HepG2 (cell line): ENCODE results near the gene PRKN. TPM values are rescaled to one million over a fixed set of nuclear protein-coding genes. Genes with fewer than 3 reads are reported as not detected.

Source experiments
- ATAC-seq: fragments of 200-7000 bp; cut with Tn5 transposase; 3 replicates; pipeline ENCODE4 v1.9.1; 2020; ENCODE audit warnings: mild to moderate bottlenecking, moderate library complexity
- BruUV-seq: library from RNA; stranded (reverse); fragments of 400-500 nt; replicated peaks from 2 replicates; lab custom pipeline; 2021; lab: Mats Ljungman, UMichigan
- CTCF ChIA-PET: fragments of 300-600 bp; formaldehyde crosslinking; extraction: SDS; loops from one replicate; lab custom pipeline; 2021; ENCODE audit warnings: low total read pairs, inconsistent platforms, low intra/inter-chr PET ratio; lab: Yijun Ruan, JAX
- POLR2A ChIA-PET: fragments of 350-600 bp; sonication (Branson Sonifier 250); formaldehyde crosslinking; loops from one replicate; lab custom pipeline; 2020; ENCODE audit warnings: antibody characterized with exemption, inconsistent platforms; lab: Yijun Ruan, JAX
- DNase-seq: peaks from one replicate; pipeline ENCODE4 v3.0.0-alpha.2; 2015; ENCODE audit warnings: low spot score
- FAIRE-seq: peaks from 3 replicates; lab custom pipeline; 2011; peaks lifted over from hg19 to GRCh38; lab: Jason Lieb, UNC
- H2AFZ ChIP-seq: one replicate; pipeline ENCODE4 v1.6.1; 2011; ENCODE audit warnings: low read length, inconsistent platforms
- H3K27ac ChIP-seq: fragments of 300-600 bp; 3 replicates; pipeline ENCODE4 v1.8.0; 2011; ENCODE audit warnings: mixed run types, mild to moderate bottlenecking, mixed read lengths, low read length, inconsistent platforms; ENCODE audit not compliant: insufficient read depth; ENCODE audit errors: extremely low read length
- H3K27me3 ChIP-seq, 2 experiments: fragments of 200-600 bp in 1 of 2; 2 replicates in 1 of 2; 3 replicates in 1 of 2; pipeline versions ENCODE4 v1.6.0 to v1.8.0; 2011; ENCODE audit warnings: low read length in 2 of 2, mild to moderate bottlenecking in 2 of 2, moderate library complexity in 2 of 2, inconsistent platforms in 1 of 2; ENCODE audit not compliant: insufficient read depth in 2 of 2, control insufficient read depth in 1 of 2
- H3K36me3 ChIP-seq, 2 experiments: fragments of 200-600 bp in 1 of 2; replicated peaks in 1 of 2; 2 replicates in 1 of 2; 3 replicates in 1 of 2; pipeline versions ENCODE4 v1.5.1 to v1.8.0; 2011; ENCODE audit warnings: low read length in 2 of 2, inconsistent platforms in 1 of 2; ENCODE audit not compliant: insufficient read depth in 2 of 2, control insufficient read depth in 1 of 2
- H3K4me1 ChIP-seq: 2 replicates; pipeline ENCODE4 v1.5.1; 2012; ENCODE audit warnings: low read length, inconsistent platforms; ENCODE audit not compliant: insufficient read depth
- H3K4me2 ChIP-seq: 2 replicates; pipeline ENCODE4 v1.6.0; 2011; ENCODE audit warnings: low read depth, low read length, inconsistent platforms
- H3K4me3 ChIP-seq, 3 experiments: fragments of 200-600 bp in 1 of 3; sonication (generic), shearing (Covaris generic) in 1 of 3; replicated peaks in 1 of 3; 2 replicates each; pipeline ENCODE4 v1.5.1; 2011 to 2016; ENCODE audit warnings: low read length in 3 of 3, inconsistent platforms in 2 of 3, low read depth in 2 of 3, mild to moderate bottlenecking in 2 of 3, control low read depth in 1 of 3, mixed read lengths in 1 of 3; ENCODE audit not compliant: insufficient read depth in 1 of 3
- H3K79me2 ChIP-seq: one replicate; pipeline ENCODE4 v1.6.1; 2011; ENCODE audit warnings: low read length, inconsistent platforms; ENCODE audit not compliant: insufficient read depth
- H3K9ac ChIP-seq: 2 replicates; pipeline ENCODE4 v1.6.0; 2011; ENCODE audit warnings: mild to moderate bottlenecking, low read depth, low read length, inconsistent platforms; ENCODE audit not compliant: insufficient read depth
- H3K9me3 ChIP-seq: 2 replicates; pipeline ENCODE4 v1.5.1; 2012; ENCODE audit warnings: mild to moderate bottlenecking, low read length
- H4K20me1 ChIP-seq: 2 replicates; pipeline ENCODE4 v1.6.0; 2011; ENCODE audit warnings: inconsistent platforms, mild to moderate bottlenecking, low read length, moderate library complexity; ENCODE audit not compliant: insufficient read depth
- ASH2L ChIP-seq: fragments of 300-600, 200-600 bp; sonication (generic); IDR thresholded peaks from 2 replicates; pipeline ENCODE4 v1.7.0; 2017; ENCODE audit warnings: low read depth, mild to moderate bottlenecking, moderate library complexity, mixed read lengths, low read length; ENCODE audit not compliant: insufficient read length
- CAMTA2 ChIP-seq: sonication (generic); formaldehyde crosslinking; IDR thresholded peaks from 2 replicates; pipeline ENCODE4 v1.4.0; 2020; ENCODE audit warnings: mild to moderate bottlenecking, missing genetic modification reagents, borderline replicate concordance
- CC2D1A ChIP-seq: sonication (generic); formaldehyde crosslinking; IDR thresholded peaks from 2 replicates; pipeline ENCODE4 v1.8.1; 2023; ENCODE audit warnings: mild to moderate bottlenecking, missing genetic modification reagents
- CTCF ChIP-seq: sonication (generic); formaldehyde crosslinking; IDR thresholded peaks from 2 replicates; pipeline ENCODE4 v1.5.0; 2020; ENCODE audit warnings: mild to moderate bottlenecking, missing genetic modification reagents, moderate library complexity
- DNMT1 ChIP-seq: sonication (generic); formaldehyde crosslinking; IDR thresholded peaks from 2 replicates; pipeline ENCODE4 v1.5.1; 2020; ENCODE audit warnings: mild to moderate bottlenecking, missing genetic modification reagents
- IRX3 ChIP-seq: sonication (generic); formaldehyde crosslinking; IDR thresholded peaks from 2 replicates; pipeline ENCODE4 v1.8.1; 2023; ENCODE audit warnings: mild to moderate bottlenecking, low read depth, missing genetic modification reagents, borderline replicate concordance
- LBX2 ChIP-seq: sonication (generic); formaldehyde crosslinking; IDR thresholded peaks from 2 replicates; pipeline ENCODE4 v1.5.0; 2020; ENCODE audit warnings: missing genetic modification reagents, mild to moderate bottlenecking, borderline replicate concordance
- RAD21 ChIP-seq: fragments of 450-650 bp; formaldehyde crosslinking; IDR thresholded peaks from 2 replicates; pipeline ENCODE4 v1.5.0; 2020; ENCODE audit warnings: mild to moderate bottlenecking
- RFXANK ChIP-seq: IDR thresholded peaks from 2 replicates; pipeline ENCODE4 v1.6.1; 2016
- SMC3 ChIP-seq: IDR thresholded peaks from 2 replicates; pipeline ENCODE4 v1.6.1; 2011; ENCODE audit warnings: low read length, improper control_type of control experiment
- STAG1 ChIP-seq: sonication (generic); formaldehyde crosslinking; IDR thresholded peaks from 2 replicates; pipeline ENCODE4 v1.4.0; 2020; ENCODE audit warnings: missing genetic modification reagents
- TSC22D2 ChIP-seq: sonication (generic); formaldehyde crosslinking; IDR thresholded peaks from 2 replicates; pipeline ENCODE4 v1.5.1; 2020; ENCODE audit warnings: missing genetic modification reagents, mild to moderate bottlenecking, borderline replicate concordance
- ZNF44 ChIP-seq: sonication (generic); formaldehyde crosslinking; IDR thresholded peaks from 2 replicates; pipeline ENCODE4 v1.5.1; 2020; ENCODE audit warnings: mild to moderate bottlenecking, missing genetic modification reagents
- ZNF460 ChIP-seq: sonication (generic); formaldehyde crosslinking; IDR thresholded peaks from 2 replicates; pipeline ENCODE4 v1.5.1; 2020; ENCODE audit warnings: missing genetic modification reagents, mild to moderate bottlenecking, borderline replicate concordance
- ZNF501 ChIP-seq: sonication (generic); formaldehyde crosslinking; IDR thresholded peaks from 2 replicates; pipeline ENCODE4 v1.5.1; 2020; ENCODE audit warnings: mild to moderate bottlenecking, moderate library complexity, missing genetic modification reagents
- ZNF552 ChIP-seq: sonication (generic); formaldehyde crosslinking; IDR thresholded peaks from 2 replicates; pipeline ENCODE4 v1.9.0; 2022; ENCODE audit warnings: missing genetic modification reagents, mild to moderate bottlenecking, borderline replicate concordance
- WGBS: methylation state at CpG from one replicate; pipeline ENCODE4 v1.1.6; 2017; ENCODE audit warnings: low lambda C conversion rate; 5-methylcytosine and 5-hydroxymethylcytosine counted together
- in situ Hi-C: cut with HindIII; loops from 2 replicates; pipeline ENCODE4 v1.10.0; 2017; ENCODE audit warnings: low pct_unique_long_range_greater_than_20kb; ENCODE audit not compliant: extremely low pct_ligation_motif_present
- intact Hi-C: fragments of 100-400 bp; cut with micrococcal nuclease; formaldehyde crosslinking; loops from one replicate; pipeline ENCODE4 v1.10.0; 2022; ENCODE audit not compliant: unreplicated experiment
- polyA plus RNA-seq, 8 experiments: library from polyadenylated mRNA; depleted of rRNA in 3 of 8; stranded (reverse) in 7 of 8; unstranded in 1 of 8; fragments of >200 nt; fragmentation: Illumina TruSeq in 4 of 8; extraction: Trizol in 4 of 8; gene quantifications; 2 replicates each; pipeline versions ENCODE4 v1.2.1 to v1.2.3, GENCODE V29; 2011 to 2016; ENCODE audit warnings: low read depth in 4 of 8, missing spikeins in 1 of 8, mixed read lengths in 1 of 8; ENCODE audit not compliant: insufficient read depth in 1 of 8
- total RNA-seq, 5 experiments: library from RNA; depleted of rRNA; stranded (reverse); fragments of >200 nt; fragmentation: Illumina TruSeq; extraction: Trizol; gene quantifications; 2 replicates each; pipeline ENCODE4 v1.2.3, GENCODE V29; 2016; ENCODE audit warnings: low read depth in 1 of 5

The PRKN gene
- total and polyA plus RNA-seq, 2 of the 13 experiments (the other 11 are each of a cell fraction or from before 2014, with no cell fraction given), result 0.31 to 0.44 TPM

- Histone ChIP-seq H3K36me3 (no peaks in the 10 kb centered on the region), H3K9me3 (peaks cover 11% of the 10 kb centered on the region; the same call in 1 of the 2 replicates), H3K27ac (no peak overlapping the region), H3K79me2 (no peaks in the 10 kb centered on the region), H3K4me1 (no peaks in the 10 kb centered on the region), H3K9ac (no peak overlapping the region)
- CTCF ChIA-PET, result no interaction called here
- intact Hi-C loops, result loop anchor here (2.0 kb wide), 1 partner anchor 294 kb away; no protein-coding TSS in a partner anchor
- BruUV-seq, result no TSS peak
- in situ Hi-C loops, result no loop called here
- 56% methylated on average over 9 of the region's 10 CpGs for WGBS
- TF ChIP-seq DNMT1 (CRISPR knock-in tag), result no peak
- TF ChIP-seq ZNF460, result no peak
- TF ChIP-seq CAMTA2 (CRISPR knock-in tag), result no peak
- no peak for TF ChIP-seq ASH2L
- TF ChIP-seq, all 625 proteins: peak for 0
- H2AFZ ChIP-seq, result no peak overlapping the region
- FAIRE-seq, result no peak
- no peaks in the 10 kb centered on the region for H3K27me3 ChIP-seq
- no peak for DNase-seq
- POLR2A ChIA-PET, result no interaction called here
- no peak overlapping the region for H3K4me2 ChIP-seq
- ATAC-seq, result no peak
- no peak overlapping the region for H3K4me3 ChIP-seq
- no peaks in the 10 kb centered on the region for H4K20me1 ChIP-seq
Measured at GRCh38 chr6:162443101-162443500, 284.5 kb downstream of the PRKN start.

- POLR2A ChIA-PET, result no interaction called here
- Histone ChIP-seq H3K4me2 (no peak overlapping the region), H3K36me3 (no peaks in the 10 kb centered on the region), H3K4me1 (no peaks in the 10 kb centered on the region), H2AFZ (no peak overlapping the region), H3K79me2 (no peaks in the 10 kb centered on the region), H3K27me3 (no peaks in the 10 kb centered on the region), H4K20me1 (no peaks in the 10 kb centered on the region), H3K9ac (no peak overlapping the region), H3K9me3 (peaks cover 15% of the 10 kb centered on the region; the same call in 1 of the 2 replicates), H3K27ac (no peak overlapping the region), H3K4me3 (no peak overlapping the region)
- DNase-seq (peak; percentile 36), ATAC-seq (peak; percentile 99), FAIRE-seq (peak; percentile 57)
- BruUV-seq, result no TSS peak
- WGBS, result 17% methylated on average over 5 of the region's 6 CpGs
- CTCF ChIA-PET, result no interaction called here
- intact Hi-C loops, result loop anchor here (2.0 kb wide), 1 partner anchor 294 kb away; no protein-coding TSS in a partner anchor
- TF ChIP-seq TSC22D2 (no peak), IRX3 (CRISPR knock-in tag) (no peak), ZNF44 (CRISPR knock-in tag) (no peak), STAG1 (peak; percentile 86), SMC3 (peak; percentile 62; the same call in 1 of the 2 replicates), ZNF552 (CRISPR knock-in tag) (no peak), LBX2 (CRISPR knock-in tag) (no peak), ZNF501 (CRISPR knock-in tag) (0 out of 2 replicates have a peak, but pooled peaks have one; percentile 17), RFXANK (CRISPR knock-in tag) (no peak), CC2D1A (CRISPR knock-in tag) (no peak), CTCF (CRISPR knock-in tag) (peak; percentile 78), RAD21 (CRISPR knock-in tag) (peak; percentile 60)
- in situ Hi-C loops, result no loop called here
Measured at GRCh38 chr6:162442687-162443086, 284.9 kb downstream of the PRKN start.
